Cardiac muscle cell (in vitro differentiated cells and primary cell): Measurements from ENCODE around the gene SEC22B. TPM values are rescaled to one million over a fixed set of nuclear protein-coding genes. Genes with fewer than 3 reads are reported as not detected.
"Not testable (repeated sequence)": the region's sequence is repeated elsewhere in the genome, so short reads cannot be mapped to it uniquely, and the experiment has no call there.

Experiments
- DNase-seq, 2 donors: peaks; one replicate each; pipeline versions ENCODE4 v3.0.0 to v3.0.0-alpha.2; 2010 to 2017; ENCODE audit warnings: low read depth in 1 of 2, low spot score in 1 of 2
- H3K27ac ChIP-seq: fragments of 200-600 bp; sonication (generic); 2 replicates; pipeline ENCODE4 v1.5.1; 2016
- H3K27me3 ChIP-seq: fragments of 200-600 bp; sonication (generic); 2 replicates; pipeline ENCODE4 v1.6.0; 2016; ENCODE audit warnings: control low read depth
- H3K36me3 ChIP-seq: fragments of 200-600 bp; sonication (generic); 2 replicates; pipeline ENCODE4 v1.5.1; 2016; ENCODE audit warnings: control low read depth
- H3K4me1 ChIP-seq: fragments of 200-600 bp; sonication (generic); 2 replicates; pipeline ENCODE4 v1.8.1; 2017; ENCODE audit warnings: low read depth, mild to moderate bottlenecking, mixed run types
- H3K4me3 ChIP-seq: fragments of 200-600 bp; sonication (generic); 2 replicates; pipeline ENCODE4 v1.5.1; 2016; ENCODE audit warnings: mild to moderate bottlenecking
- H3K9me3 ChIP-seq: fragments of 200-600 bp; sonication (generic); 2 replicates; pipeline ENCODE4 v1.5.1; 2017; ENCODE audit warnings: low read depth, mild to moderate bottlenecking, control low read depth
- polyA plus RNA-seq: library from polyadenylated mRNA; unstranded; fragments of >200 nt; fragmentation: Nextera tagmentation; extraction: Ambion mirVana; gene quantifications from 2 replicates; pipeline ENCODE4 v1.2.1, GENCODE V29; 2016
- total RNA-seq: library from RNA; depleted of rRNA; stranded (reverse); fragments of >200 nt; gene quantifications from 2 replicates; pipeline ENCODE4 v1.2.3, GENCODE V29; 2016
- TF ChIP-seq, protein P1 (sequence below): IDR thresholded peaks from 2 replicates; pipeline ENCODE4 v1.5.1; 2012; ENCODE audit warnings: low read depth, mild to moderate bottlenecking, low read length

SEC22B gene
- total RNA-seq (16.0 and 16.1 TPM in 2 replicates), polyA plus RNA-seq (22.8 and 23.9 TPM in 2 replicates)

DNA sequence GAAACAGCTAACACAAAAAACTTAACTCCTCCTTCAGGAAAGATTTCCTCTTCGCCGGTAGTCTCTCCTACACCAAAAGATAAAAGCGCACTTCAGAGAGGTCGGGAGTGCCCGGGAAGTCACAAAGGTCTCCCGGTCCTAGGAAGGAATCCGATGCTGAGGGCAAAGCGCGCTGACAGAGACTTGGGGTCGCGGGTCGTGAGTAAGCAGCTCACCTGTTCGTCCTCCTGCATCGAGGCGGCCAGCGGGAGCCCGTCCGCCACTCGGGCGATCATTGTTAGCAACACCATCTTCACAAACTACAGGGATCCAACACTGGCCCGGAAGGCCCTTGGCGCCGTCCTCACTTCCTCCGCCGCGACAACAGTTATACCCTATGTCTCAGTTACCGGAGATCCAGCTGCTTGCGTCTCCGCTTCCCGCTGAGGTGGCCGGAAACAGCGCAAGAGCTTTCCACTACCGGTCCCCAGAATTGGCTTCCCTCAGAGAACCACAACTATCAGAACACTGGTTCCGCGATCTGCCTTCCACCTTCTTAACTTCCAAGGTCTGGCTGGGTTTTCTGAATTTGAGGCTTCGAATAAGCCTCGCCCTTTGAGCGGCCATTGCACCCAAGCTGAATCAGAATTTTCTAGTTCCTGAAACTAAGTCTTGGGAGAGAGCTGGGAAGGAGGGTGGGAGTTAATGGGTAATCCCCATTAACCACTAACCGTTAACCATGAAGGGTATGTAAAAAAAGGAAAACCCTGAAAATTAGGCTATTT lies at the start of gene SEC22B:
TSS of gene SEC22B (minus strand) at position 429 of the 764 bp plus-strand sequence. CDS start at position 290, 139 bp downstream.
- H3K36me3 ChIP-seq: no peaks in the 10 kb centered on the region
- TF ChIP-seq, protein P1, sequence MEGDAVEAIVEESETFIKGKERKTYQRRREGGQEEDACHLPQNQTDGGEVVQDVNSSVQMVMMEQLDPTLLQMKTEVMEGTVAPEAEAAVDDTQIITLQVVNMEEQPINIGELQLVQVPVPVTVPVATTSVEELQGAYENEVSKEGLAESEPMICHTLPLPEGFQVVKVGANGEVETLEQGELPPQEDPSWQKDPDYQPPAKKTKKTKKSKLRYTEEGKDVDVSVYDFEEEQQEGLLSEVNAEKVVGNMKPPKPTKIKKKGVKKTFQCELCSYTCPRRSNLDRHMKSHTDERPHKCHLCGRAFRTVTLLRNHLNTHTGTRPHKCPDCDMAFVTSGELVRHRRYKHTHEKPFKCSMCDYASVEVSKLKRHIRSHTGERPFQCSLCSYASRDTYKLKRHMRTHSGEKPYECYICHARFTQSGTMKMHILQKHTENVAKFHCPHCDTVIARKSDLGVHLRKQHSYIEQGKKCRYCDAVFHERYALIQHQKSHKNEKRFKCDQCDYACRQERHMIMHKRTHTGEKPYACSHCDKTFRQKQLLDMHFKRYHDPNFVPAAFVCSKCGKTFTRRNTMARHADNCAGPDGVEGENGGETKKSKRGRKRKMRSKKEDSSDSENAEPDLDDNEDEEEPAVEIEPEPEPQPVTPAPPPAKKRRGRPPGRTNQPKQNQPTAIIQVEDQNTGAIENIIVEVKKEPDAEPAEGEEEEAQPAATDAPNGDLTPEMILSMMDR: no peak
- H3K4me3 ChIP-seq: peak within 1 kb of the TSS; percentile 92
- H3K4me1 ChIP-seq: peaks cover 4% of the 10 kb centered on the region
- H3K27ac ChIP-seq: peak within 1 kb of the TSS; percentile 90
- DNase-seq: peak; percentile 92 to 97
- H3K9me3 ChIP-seq: no peaks in the 10 kb centered on the region
- H3K27me3 ChIP-seq: no peaks in the 10 kb centered on the region

DNA sequence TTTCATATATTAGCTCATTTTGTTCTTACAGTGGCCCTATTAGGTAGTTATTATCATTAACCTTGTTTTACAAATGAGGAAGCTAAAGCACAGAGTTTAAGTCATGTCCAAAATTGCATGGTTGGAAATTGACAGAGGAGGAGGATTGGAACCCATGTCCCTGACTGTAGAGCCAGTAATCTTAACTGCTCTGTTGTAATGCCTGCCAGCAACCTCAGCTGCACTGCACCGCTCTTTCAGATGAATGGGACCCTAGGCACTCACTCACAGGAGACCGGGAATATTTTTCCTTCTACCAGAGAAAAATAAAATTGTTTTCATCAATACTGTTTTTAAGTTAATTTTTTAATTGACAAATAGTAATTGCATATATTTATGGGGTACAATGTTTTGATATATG lies 41.6 kb upstream of the SEC22B start:
- not testable (repeated sequence) for H3K36me3 ChIP-seq, H3K4me3 ChIP-seq, H3K27me3 ChIP-seq, H3K9me3 ChIP-seq, DNase-seq, H3K4me1 ChIP-seq, H3K27ac ChIP-seq

DNA sequence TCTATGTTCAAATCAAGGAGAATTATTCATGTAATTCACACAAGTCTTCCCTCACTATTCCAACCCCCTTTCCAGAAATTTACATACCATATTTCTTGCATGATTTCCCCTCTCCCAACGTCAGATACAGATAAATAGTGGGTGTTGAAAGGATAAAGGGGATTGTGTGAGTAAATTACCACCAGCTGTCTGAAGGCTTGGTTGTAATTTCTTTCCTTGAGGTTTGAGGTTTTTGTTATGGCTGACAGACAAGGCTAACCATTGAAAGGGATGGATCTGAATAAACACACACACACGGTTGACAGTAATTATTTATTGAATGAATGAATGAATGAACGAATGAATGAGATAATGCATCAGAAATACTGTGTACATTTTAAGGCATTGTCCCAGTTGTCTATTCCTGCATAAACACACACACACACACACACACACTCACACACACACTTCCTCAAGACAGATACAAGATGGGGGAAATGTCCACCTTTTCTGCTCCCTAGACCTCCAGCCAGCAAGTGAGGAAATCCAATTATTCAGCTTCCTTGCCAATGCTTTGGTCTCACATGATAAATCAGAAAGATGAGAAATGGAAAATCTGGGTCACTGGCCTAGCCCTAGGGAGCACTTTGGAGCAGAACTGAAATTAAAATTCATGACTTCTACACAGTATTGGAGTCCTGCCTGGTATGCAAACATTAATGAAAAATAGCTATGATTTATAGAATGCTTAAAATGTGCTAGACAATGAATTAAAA lies 41.0 kb upstream of the SEC22B start:
- not testable (repeated sequence) for H3K4me1 ChIP-seq, H3K27me3 ChIP-seq, H3K36me3 ChIP-seq, H3K9me3 ChIP-seq, H3K27ac ChIP-seq, H3K4me3 ChIP-seq
- peak in 1 of 2 donors; percentile 30 for DNase-seq

DNA sequence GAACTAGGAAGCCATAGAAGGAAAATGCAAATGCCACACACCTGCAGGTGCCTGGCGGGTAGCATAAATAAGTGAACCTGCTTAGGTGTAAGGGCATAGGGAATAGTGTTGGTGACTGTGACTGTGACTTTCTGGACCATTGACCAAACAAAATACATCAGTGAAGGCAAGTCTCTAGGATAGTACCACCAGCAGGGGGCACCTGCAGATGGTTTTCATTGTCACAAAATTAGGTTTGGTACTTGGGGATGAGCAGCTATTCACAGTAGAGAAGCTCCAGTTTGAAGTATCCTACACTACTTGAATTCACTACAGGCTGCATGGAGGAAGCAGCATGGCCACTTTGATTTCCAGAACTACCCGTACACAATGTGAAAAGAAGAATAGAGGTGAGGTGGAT lies 37.3 kb upstream of the SEC22B start:
- not testable (repeated sequence) for H3K4me3 ChIP-seq, H3K27me3 ChIP-seq, H3K9me3 ChIP-seq, H3K27ac ChIP-seq, H3K4me1 ChIP-seq, H3K36me3 ChIP-seq, DNase-seq

DNA sequence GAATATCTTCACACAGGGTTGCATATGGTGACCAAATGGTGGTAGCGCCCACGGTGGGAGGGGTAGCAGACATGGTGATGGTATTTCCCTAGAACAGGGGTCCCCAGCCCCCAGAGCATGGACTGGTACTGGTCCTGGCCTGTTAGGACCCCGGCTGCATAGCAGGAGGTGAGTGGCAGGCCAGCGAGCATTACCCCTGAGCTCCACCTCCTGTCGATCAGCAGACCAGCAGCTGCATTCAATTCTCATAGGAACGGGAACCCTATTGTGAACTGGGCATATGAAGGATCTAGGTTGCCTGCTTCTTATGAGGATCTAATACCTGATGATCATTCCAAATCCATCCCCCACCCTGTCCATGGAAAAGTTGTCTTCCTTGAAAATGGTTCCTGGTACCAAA lies 34.4 kb upstream of the SEC22B start:
- H3K27me3 ChIP-seq, H3K4me3 ChIP-seq, H3K36me3 ChIP-seq, H3K4me1 ChIP-seq, H3K9me3 ChIP-seq, H3K27ac ChIP-seq, DNase-seq: not testable (repeated sequence)

DNA sequence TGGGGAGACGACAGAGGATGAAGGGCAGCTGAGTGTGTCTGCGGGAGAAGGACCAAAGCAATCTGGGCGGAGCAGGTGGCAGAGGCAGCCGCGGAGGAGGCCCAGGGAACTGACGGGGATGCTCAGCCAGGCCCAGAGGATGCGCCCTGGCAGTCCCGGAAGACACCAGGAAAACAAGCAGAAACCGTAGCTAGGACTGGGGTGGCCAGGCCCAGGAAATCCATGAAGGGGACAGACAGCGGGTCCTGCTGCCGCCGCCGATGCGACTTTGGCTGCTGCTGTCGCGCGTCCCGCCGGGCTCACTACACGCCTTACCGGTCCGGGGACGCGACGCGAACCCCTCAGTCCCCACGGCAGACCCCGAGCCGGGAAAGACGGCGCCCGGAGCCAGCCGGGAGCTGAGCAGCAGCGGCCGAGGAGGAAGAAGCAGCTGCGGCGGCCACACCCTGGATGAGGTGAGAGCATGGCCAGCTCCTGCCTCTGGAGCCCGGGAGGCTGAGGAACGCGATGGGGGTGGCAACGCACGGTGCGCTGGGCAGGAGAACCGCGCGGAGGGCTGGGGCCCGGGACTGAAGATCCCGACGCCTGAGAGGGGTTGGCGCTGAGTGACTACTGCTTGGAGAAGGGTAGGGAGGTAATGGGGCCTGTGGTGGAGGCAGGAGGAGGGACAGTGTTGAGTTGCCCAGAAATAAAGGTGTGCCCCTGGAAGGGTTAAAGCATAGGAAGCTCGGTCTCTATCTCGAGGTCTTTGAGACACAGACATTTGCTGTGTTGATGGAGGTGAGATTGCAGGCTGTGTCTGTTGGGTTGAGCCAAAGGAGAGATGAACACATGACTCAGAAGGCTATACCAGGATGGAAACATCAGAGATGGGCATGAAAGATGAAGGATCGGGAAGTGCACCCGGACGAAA lies 20.8 kb upstream of the SEC22B start:
- not testable (repeated sequence) for H3K4me1 ChIP-seq, H3K36me3 ChIP-seq, DNase-seq, H3K27ac ChIP-seq, H3K9me3 ChIP-seq, H3K27me3 ChIP-seq, H3K4me3 ChIP-seq

DNA sequence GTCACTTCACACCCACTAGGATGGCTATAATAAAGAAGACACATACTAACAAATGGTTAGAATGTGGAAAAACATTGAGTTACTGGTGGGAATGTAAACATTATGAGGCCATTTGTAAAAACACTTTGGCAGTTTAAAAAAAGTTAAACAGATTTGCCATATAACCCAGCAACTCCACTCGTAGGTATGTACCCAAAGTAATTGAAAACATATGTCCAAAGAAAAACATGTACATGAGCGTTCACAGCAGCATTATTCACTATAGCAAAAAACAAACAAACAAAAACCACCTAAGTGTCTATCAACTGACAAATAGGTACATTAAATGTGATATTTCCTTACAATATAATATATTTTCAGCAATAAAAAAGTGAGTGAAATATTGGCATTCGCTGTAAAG lies 12.3 kb upstream of the SEC22B start:
- H3K27me3 ChIP-seq, H3K4me1 ChIP-seq, H3K9me3 ChIP-seq, H3K27ac ChIP-seq, H3K36me3 ChIP-seq, DNase-seq, H3K4me3 ChIP-seq: not testable (repeated sequence)

DNA sequence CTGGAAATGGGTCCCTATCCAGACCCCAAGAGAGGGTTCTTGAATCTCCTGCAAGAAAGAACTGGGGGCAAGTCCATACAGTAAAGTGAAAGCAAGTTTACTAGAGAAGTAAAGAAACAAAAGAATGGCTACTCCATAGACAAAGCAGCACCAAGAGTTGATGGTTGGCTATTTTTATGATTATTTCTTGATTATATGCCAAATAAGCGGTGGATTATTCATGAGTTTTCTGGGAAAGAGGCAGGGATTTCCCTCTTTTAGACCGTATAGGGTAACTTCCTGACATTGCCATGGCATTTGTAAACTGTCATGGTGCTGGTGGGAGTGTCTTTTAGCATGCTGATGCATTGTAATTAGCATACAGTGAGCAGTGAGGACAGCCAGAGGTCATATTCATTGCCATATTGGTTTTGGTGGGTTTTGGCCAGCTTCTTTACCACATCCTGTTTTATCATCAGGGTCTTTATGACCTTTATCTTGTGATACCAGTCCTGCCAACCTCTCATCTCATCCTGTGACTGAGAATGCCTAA lies 5.9 kb upstream of the SEC22B start:
- not testable (repeated sequence) for H3K4me1 ChIP-seq, H3K36me3 ChIP-seq, H3K9me3 ChIP-seq, H3K4me3 ChIP-seq, DNase-seq, H3K27me3 ChIP-seq, H3K27ac ChIP-seq

DNA sequence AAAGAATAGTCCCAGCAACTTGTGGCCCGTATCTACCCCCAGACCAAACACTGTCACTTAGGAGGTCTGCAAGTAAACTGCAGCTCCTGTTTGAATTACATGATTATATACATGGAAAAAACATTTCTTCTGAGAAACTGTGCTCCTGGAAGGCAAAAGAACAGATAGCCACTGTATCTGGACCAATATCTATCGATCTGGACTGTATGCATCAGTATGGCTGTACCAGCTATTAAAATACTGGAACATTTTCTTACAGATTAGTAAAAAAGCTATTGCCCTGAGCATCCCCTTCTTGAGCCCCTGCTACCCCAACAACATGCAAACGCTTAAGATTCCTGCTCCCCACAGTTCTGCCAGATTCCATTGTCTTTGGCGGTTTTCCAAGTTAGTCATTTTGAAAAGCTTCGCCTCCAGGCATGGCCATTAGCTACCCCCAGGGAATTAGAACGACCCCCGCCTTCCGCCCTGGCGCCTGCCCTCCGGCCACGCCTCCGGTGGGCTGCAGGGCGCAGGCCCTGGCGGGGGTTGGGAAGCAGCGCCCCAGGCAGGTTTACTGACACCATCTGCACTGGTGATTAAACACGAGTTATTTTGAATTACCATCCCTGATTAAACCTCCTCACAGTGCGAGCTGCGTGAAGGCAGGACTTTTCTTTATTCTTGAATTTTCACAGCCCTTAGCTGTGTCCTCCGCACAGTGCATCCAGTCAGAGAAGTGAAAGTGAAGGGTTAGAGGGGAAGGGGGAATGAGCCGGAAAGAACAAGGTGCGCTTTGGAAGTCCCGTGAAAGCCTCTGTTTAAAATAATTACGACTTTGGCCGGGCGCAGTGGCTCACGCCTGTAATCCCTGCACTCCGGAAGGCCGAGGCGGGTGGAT lies 3.7 kb upstream of the SEC22B start:
- H3K4me3 ChIP-seq, H3K27me3 ChIP-seq, H3K36me3 ChIP-seq, H3K9me3 ChIP-seq, H3K4me1 ChIP-seq: not testable (repeated sequence)
- peak overlapping the region; percentile 5 for H3K27ac ChIP-seq
- peak; percentile 17 to 89 for DNase-seq
